Peyer's patch (tissue), 4 donors: ENCODE data around the gene NKAIN2. TPM values are rescaled to one million over a fixed set of nuclear protein-coding genes. Genes with fewer than 3 reads are reported as not detected.
"Not testable (repeated sequence)": the region's sequence is repeated elsewhere in the genome, so short reads cannot be mapped to it uniquely, and the experiment has no call there.

Experiments used
- DNase-seq, 3 donors: peaks; one replicate each; pipeline ENCODE4 v3.0.0-alpha.2; 2017 to 2019
- H3K27ac ChIP-seq, 4 donors: fragments of 200-600 bp; sonication (generic); one replicate each; pipeline ENCODE4 v1.5.1; 2016 to 2019
- H3K27me3 ChIP-seq, 2 donors: fragments of 200-600 bp; sonication (generic); one replicate each; pipeline ENCODE4 v1.5.1; 2019
- H3K36me3 ChIP-seq, 3 donors: fragments of 200-600 bp; sonication (generic); one replicate each; pipeline ENCODE4 v1.5.1; 2016 to 2019
- H3K4me1 ChIP-seq, 4 donors: fragments of 200-600 bp; sonication (generic); one replicate each; pipeline ENCODE4 v1.5.1; 2016 to 2019
- H3K4me3 ChIP-seq, 4 donors: fragments of 200-600 bp; sonication (generic); 1 replicate in 3 of 4; 2 replicates in 1 of 4; pipeline ENCODE4 v1.5.1; 2016 to 2019; ENCODE audit warnings: mild to moderate bottlenecking in 1 of 4
- H3K9me3 ChIP-seq, 4 donors: fragments of 200-600 bp; sonication (generic); one replicate each; pipeline ENCODE4 v1.5.1; 2016 to 2019; ENCODE audit warnings: mild to moderate bottlenecking in 1 of 4
- CTCF ChIP-seq, 6 experiments: fragments of 450-650 bp in 4 of 6; fragments of 200-600 bp in 2 of 6; sonication (generic) in 1 of 6; IDR thresholded peaks; one replicate each; pipeline ENCODE4 v1.5.1; 2017 to 2019; ENCODE audit warnings: antibody characterized with exemption in 6 of 6, mild to moderate bottlenecking in 3 of 6, moderate library complexity in 1 of 6
- POLR2A ChIP-seq, 2 donors: fragments of 450-650 bp; IDR thresholded peaks; one replicate each; pipeline ENCODE4 v1.5.1; 2017; ENCODE audit warnings: antibody characterized with exemption in 2 of 2, mild to moderate bottlenecking in 2 of 2, moderate library complexity in 2 of 2
- total RNA-seq, 4 donors: library from RNA; depleted of rRNA; stranded (reverse); fragments of >200 nt; gene quantifications; one replicate each; pipeline ENCODE4 v1.1.0, GENCODE V29; 2016

Gene NKAIN2
- total RNA-seq, 4 donors from 2014 or later, result not detected

- no peak overlapping the region for H3K4me3 ChIP-seq
- TF ChIP-seq POLR2A (IDR thresholded peaks at IDR 0.05), result no peak
- TF ChIP-seq CTCF (IDR thresholded peaks at IDR 0.05), result no peak
- DNase-seq, result no peak
- no peaks in the 10 kb centered on the region for H3K36me3 ChIP-seq
- no peak overlapping the region for H3K27ac ChIP-seq
- no peaks in the 10 kb centered on the region for H3K27me3 ChIP-seq
- H3K9me3 ChIP-seq, result no peaks in the 10 kb centered on the region
- H3K4me1 ChIP-seq, result no peaks in the 10 kb centered on the region
These were observed 737.9 kb downstream of the NKAIN2 start for GRCh38 chr6:124541573-124541972.

- Histone ChIP-seq H3K9me3 (no peaks in the 10 kb centered on the region), H3K27me3 (no peaks in the 10 kb centered on the region), H3K27ac (no peak overlapping the region), H3K4me3 (no peak overlapping the region), H3K4me1 (no peaks in the 10 kb centered on the region), H3K36me3 (no peaks in the 10 kb centered on the region)
- DNase-seq, result no peak
- TF ChIP-seq POLR2A (IDR thresholded peaks at IDR 0.05) (no peak), CTCF (IDR thresholded peaks at IDR 0.05) (no peak)
These were observed 742.9 kb downstream of the NKAIN2 start for GRCh38 chr6:124546601-124547000.

- TF ChIP-seq POLR2A (IDR thresholded peaks at IDR 0.05), result no peak
- no peak for TF ChIP-seq CTCF (IDR thresholded peaks at IDR 0.05)
- H3K27me3 ChIP-seq, result no peaks in the 10 kb centered on the region
- H3K4me1 ChIP-seq, result no peaks in the 10 kb centered on the region
- H3K36me3 ChIP-seq, result no peaks in the 10 kb centered on the region
- no peak overlapping the region for H3K4me3 ChIP-seq
- H3K27ac ChIP-seq, result no peak overlapping the region
- H3K9me3 ChIP-seq, result no peaks in the 10 kb centered on the region
- no peak for DNase-seq
These were observed 748.1 kb downstream of the NKAIN2 start for GRCh38 chr6:124551711-124552233.

- TF ChIP-seq CTCF (IDR thresholded peaks at IDR 0.05) (no peak), POLR2A (IDR thresholded peaks at IDR 0.05) (no peak)
- Histone ChIP-seq H3K27me3 (no peaks in the 10 kb centered on the region), H3K9me3 (no peaks in the 10 kb centered on the region), H3K36me3 (no peaks in the 10 kb centered on the region), H3K4me3 (no peak overlapping the region), H3K4me1 (no peaks in the 10 kb centered on the region), H3K27ac (no peak overlapping the region)
- DNase-seq, result no peak
These were observed 754.2 kb downstream of the NKAIN2 start for GRCh38 chr6:124557873-124558272.

GRCh38 chr6:124560078-124560477 lies 756.4 kb downstream of the NKAIN2 start:
- not testable (repeated sequence) for H3K27me3 ChIP-seq

GRCh38 chr6:124560873-124561567 lies 757.4 kb downstream of the NKAIN2 start:
- no peaks in the 10 kb centered on the region for H3K4me1 ChIP-seq
- H3K9me3 ChIP-seq, result no peaks in the 10 kb centered on the region
- H3K27ac ChIP-seq, result no peak overlapping the region
- no peak for TF ChIP-seq CTCF (IDR thresholded peaks at IDR 0.05)
- no peak for TF ChIP-seq POLR2A (IDR thresholded peaks at IDR 0.05)
- H3K36me3 ChIP-seq, result no peaks in the 10 kb centered on the region
- H3K4me3 ChIP-seq, result no peak overlapping the region
- DNase-seq, result no peak
- H3K27me3 ChIP-seq, result no peaks in the 10 kb centered on the region

More at GRCh38 chr6:124560078-124560477, 756.4 kb downstream of the NKAIN2 start:
- not testable (repeated sequence) for H3K4me3 ChIP-seq, H3K9me3 ChIP-seq, DNase-seq, H3K36me3 ChIP-seq, H3K4me1 ChIP-seq, H3K27ac ChIP-seq
